ENCODE data around the gene LGALS7.

DNA sequence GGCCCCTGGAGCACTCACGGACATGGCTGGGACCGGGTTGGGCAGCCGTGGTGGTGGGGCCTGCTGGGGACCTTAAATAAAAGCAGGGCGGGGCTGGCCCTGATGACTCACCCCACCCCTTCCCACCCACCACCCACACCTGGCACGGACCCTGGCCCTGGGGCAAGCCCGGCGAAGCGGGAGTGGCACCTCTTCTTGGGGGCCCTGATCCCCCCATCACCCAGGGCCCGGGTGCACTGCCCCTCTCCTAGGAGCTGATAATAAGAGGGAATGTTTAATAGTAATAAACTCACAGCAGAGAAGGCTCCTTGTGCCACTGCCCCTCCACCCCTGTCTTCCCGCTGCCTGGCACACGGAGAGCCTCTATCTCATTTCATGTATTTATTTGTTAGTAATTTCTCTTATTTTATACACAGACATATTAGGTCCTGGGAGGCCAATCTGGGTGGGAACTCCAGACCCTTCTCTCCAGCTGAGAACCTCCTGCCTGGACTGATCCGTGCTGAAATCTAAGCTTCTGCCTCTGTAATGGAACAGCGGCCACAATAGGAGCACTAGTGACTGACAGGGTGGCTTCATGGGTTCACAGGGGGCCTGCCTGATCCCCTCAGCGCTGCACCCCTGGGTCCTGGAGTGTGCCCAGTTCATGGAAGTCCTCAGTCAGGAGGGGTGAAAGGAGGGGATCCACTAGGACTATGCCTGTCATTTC lies at the start of gene LGALS7:
- TF ChIP-seq CTCF (IDR thresholded peaks at IDR 0.05; ENCODE audit: insufficient read depth, low read length, poor library complexity, severe bottlenecking) (no peak), EZH2phosphoT487 (conservative IDR thresholded peaks at IDR 0.05; ENCODE audit: low read length) (no peak)

Measured in SU-DHL-6 (cell line).